H1 (cell line): ENCODE data around the gene GRIP1. TPM values are rescaled to one million over a fixed set of nuclear protein-coding genes. Genes with fewer than 3 reads are reported as not detected.

Experiments
- CTCF ChIA-PET: fragments of 300-600 bp; sonication (Branson Sonifier 250); formaldehyde crosslinking; loops from one replicate; lab custom pipeline; 2021; ENCODE audit not compliant: partially characterized antibody; lab: Charles Lee
- POLR2A ChIA-PET: fragments of 300-600 bp; sonication (Branson Sonifier 250); formaldehyde crosslinking; loops from one replicate; lab custom pipeline; 2021; ENCODE audit warnings: inconsistent platforms; ENCODE audit not compliant: partially characterized antibody; lab: Charles Lee
- DNase-seq, 2 experiments: peaks; one replicate each; pipeline versions ENCODE4 v3.0.0 to v3.0.0-alpha.2; 2010 to 2022; ENCODE audit warnings: low spot score in 2 of 2, low read depth in 1 of 2, mixed read lengths in 1 of 2
- FAIRE-seq: peaks from 2 replicates; lab custom pipeline; 2011; peaks lifted over from hg19 to GRCh38; lab: Jason Lieb, UNC
- H2AFZ ChIP-seq: 2 replicates; pipeline ENCODE4 v1.8.1; 2012; ENCODE audit warnings: low read length, inconsistent platforms
- H2AK5ac ChIP-seq: 2 replicates; pipeline ENCODE4 v1.6.1; 2013; ENCODE audit warnings: low read depth, low read length
- H2BK120ac ChIP-seq: replicated peaks from 2 replicates; pipeline ENCODE3; 2013; ENCODE audit warnings: low read depth, low read length, inconsistent platforms
- H2BK12ac ChIP-seq: 2 replicates; pipeline ENCODE4 v1.6.1; 2013; ENCODE audit warnings: low read depth, low read length
- H2BK15ac ChIP-seq: 2 replicates; pipeline ENCODE4 v1.6.1; 2013; ENCODE audit warnings: low read length
- H2BK20ac ChIP-seq: 2 replicates; pipeline ENCODE4 v1.6.1; 2013; ENCODE audit warnings: low read length
- H2BK5ac ChIP-seq: 2 replicates; pipeline ENCODE4 v1.6.1; 2013; ENCODE audit warnings: low read depth, low read length
- H3K14ac ChIP-seq: 2 replicates; pipeline ENCODE4 v1.6.1; 2013; ENCODE audit warnings: inconsistent platforms; ENCODE audit not compliant: insufficient read length
- H3K18ac ChIP-seq: 2 replicates; pipeline ENCODE4 v1.6.1; 2013; ENCODE audit warnings: low read length; ENCODE audit errors: extremely low read depth
- H3K23ac ChIP-seq: 2 replicates; pipeline ENCODE4 v1.6.1; 2013; ENCODE audit warnings: inconsistent platforms; ENCODE audit not compliant: insufficient read length
- H3K23me2 ChIP-seq: 2 replicates; pipeline ENCODE4 v1.6.1; 2013; ENCODE audit warnings: low read depth, low read length
- H3K27ac ChIP-seq: 2 replicates; pipeline ENCODE4 v1.6.1; 2011; ENCODE audit warnings: low read depth, low read length, inconsistent platforms
- H3K27me3 ChIP-seq, 4 experiments: replicated peaks in 1 of 4; 1 replicate in 1 of 4; 2 replicates in 3 of 4; pipeline versions ENCODE4 v1.6.1 to v1.8.1; 2011 to 2013; ENCODE audit warnings: low read length in 3 of 4, mild to moderate bottlenecking in 3 of 4, inconsistent platforms in 2 of 4, mixed read lengths in 2 of 4, moderate library complexity in 1 of 4; ENCODE audit not compliant: control insufficient read depth in 3 of 4, insufficient read depth in 3 of 4; ENCODE audit errors: extremely low read depth in 1 of 4
- H3K36me3 ChIP-seq, 4 experiments: 2 replicates each; pipeline versions ENCODE4 v1.6.1 to v1.8.1; 2011 to 2013; ENCODE audit warnings: mild to moderate bottlenecking in 4 of 4, low read length in 3 of 4, moderate library complexity in 2 of 4, control low read depth in 1 of 4, inconsistent platforms in 1 of 4; ENCODE audit not compliant: insufficient read depth in 4 of 4, control insufficient read depth in 2 of 4
- H3K4ac ChIP-seq: replicated peaks from 2 replicates; pipeline ENCODE3; 2013; ENCODE audit warnings: low read length, low read depth, mixed read lengths, inconsistent platforms; ENCODE audit not compliant: insufficient read length
- H3K4me1 ChIP-seq, 4 experiments: replicated peaks in 1 of 4; 1 replicate in 1 of 4; 2 replicates in 3 of 4; pipeline versions ENCODE4 v1.6.1 to v1.8.1; 2011 to 2013; ENCODE audit warnings: low read length in 3 of 4, inconsistent platforms in 2 of 4, mixed read lengths in 1 of 4; ENCODE audit not compliant: insufficient read depth in 4 of 4, control insufficient read depth in 3 of 4
- H3K4me2 ChIP-seq, 2 experiments: 2 replicates each; pipeline versions ENCODE4 v1.6.1 to v1.8.1; 2011 to 2013; ENCODE audit warnings: low read depth in 2 of 2, low read length in 2 of 2, control low read depth in 1 of 2, inconsistent platforms in 1 of 2, mild to moderate bottlenecking in 1 of 2; ENCODE audit not compliant: insufficient read depth in 1 of 2
- H3K4me3 ChIP-seq, 4 experiments: fragments of 200-600, 300-600 bp in 1 of 4; sonication (generic), shearing (Covaris generic), sonication (Bioruptor Twin) in 1 of 4; 2 replicates each; pipeline versions ENCODE4 v1.5.1 to v1.8.1; 2011 to 2016; ENCODE audit warnings: low read length in 4 of 4, low read depth in 3 of 4, control low read depth in 2 of 4, inconsistent platforms in 2 of 4, mild to moderate bottlenecking in 2 of 4, mixed read lengths in 1 of 4, moderate library complexity in 1 of 4; ENCODE audit not compliant: insufficient read depth in 2 of 4; ENCODE audit errors: extremely low read depth in 1 of 4
- H3K56ac ChIP-seq: replicated peaks from 2 replicates; pipeline ENCODE3; 2013; ENCODE audit warnings: low read depth, mild to moderate bottlenecking, mixed read lengths, low read length, inconsistent platforms; ENCODE audit not compliant: insufficient read length
- H3K79me1 ChIP-seq: 2 replicates; pipeline ENCODE4 v1.6.1; 2013; ENCODE audit warnings: low read depth, low read length, control low read depth
- H3K79me2 ChIP-seq, 2 experiments: 2 replicates each; pipeline versions ENCODE4 v1.6.1 to v1.8.1; 2012 to 2013; ENCODE audit warnings: low read length in 2 of 2, mild to moderate bottlenecking in 2 of 2, inconsistent platforms in 1 of 2; ENCODE audit not compliant: insufficient read depth in 2 of 2, control insufficient read depth in 1 of 2
- H3K9ac ChIP-seq, 4 experiments: replicated peaks in 1 of 4; 1 replicate in 1 of 4; 2 replicates in 3 of 4; pipeline versions ENCODE4 v1.6.1 to v1.8.1; 2011 to 2013; ENCODE audit warnings: low read depth in 3 of 4, low read length in 3 of 4, control low read depth in 2 of 4, mild to moderate bottlenecking in 2 of 4, moderate library complexity in 2 of 4, inconsistent platforms in 1 of 4; ENCODE audit errors: extremely low read depth in 1 of 4
- H3K9me3 ChIP-seq, 2 experiments: 2 replicates each; pipeline versions ENCODE4 v1.6.1 to v1.8.1; 2012 to 2013; ENCODE audit warnings: mild to moderate bottlenecking in 2 of 2, moderate library complexity in 2 of 2, control low read depth in 1 of 2, inconsistent platforms in 1 of 2, low read depth in 1 of 2, low read length in 1 of 2, mixed read lengths in 1 of 2; ENCODE audit not compliant: insufficient read depth in 2 of 2
- H4K20me1 ChIP-seq, 2 experiments: replicated peaks in 1 of 2; 2 replicates each; pipeline versions ENCODE3 to v1.8.1; 2011 to 2013; ENCODE audit warnings: inconsistent platforms in 2 of 2, low read length in 2 of 2, mild to moderate bottlenecking in 1 of 2; ENCODE audit not compliant: insufficient read depth in 2 of 2, control insufficient read depth in 1 of 2
- H4K5ac ChIP-seq: 2 replicates; pipeline ENCODE4 v1.6.1; 2013; ENCODE audit warnings: low read length, low read depth, mixed read lengths, inconsistent platforms; ENCODE audit not compliant: insufficient read length
- H4K8ac ChIP-seq: 2 replicates; pipeline ENCODE4 v1.8.0; 2013; ENCODE audit warnings: mild to moderate bottlenecking, moderate library complexity, low read length, inconsistent platforms; ENCODE audit not compliant: insufficient read depth; ENCODE audit errors: extremely low read depth
- H4K91ac ChIP-seq: replicated peaks from 2 replicates; pipeline ENCODE3; 2013; ENCODE audit warnings: low read length, mixed read lengths, inconsistent platforms; ENCODE audit not compliant: insufficient read length
- BCL11A ChIP-seq, 2 experiments: IDR thresholded peaks; one replicate each; pipeline ENCODE4 v1.6.1; 2011; ENCODE audit warnings: low read depth in 2 of 2, low read length in 2 of 2, mild to moderate bottlenecking in 2 of 2
- CTBP2 ChIP-seq: IDR thresholded peaks from 2 replicates; pipeline ENCODE4 v1.7.0; 2011; ENCODE audit warnings: borderline replicate concordance, mild to moderate bottlenecking, moderate library complexity, mixed read lengths, low read length; ENCODE audit not compliant: insufficient read depth, insufficient read length
- HDAC6 ChIP-seq: IDR thresholded peaks from one replicate; pipeline ENCODE4 v1.7.1; 2012; ENCODE audit warnings: low read depth, mild to moderate bottlenecking, inconsistent platforms, low read length, moderate library complexity
- JUN ChIP-seq: IDR thresholded peaks from 2 replicates; pipeline ENCODE4 v1.6.1; 2011; ENCODE audit warnings: low read depth, mild to moderate bottlenecking, improper control_type of control experiment, low read length
- KDM4A ChIP-seq: IDR thresholded peaks from one replicate; pipeline ENCODE4 v1.7.1; 2012; ENCODE audit warnings: low read depth, mild to moderate bottlenecking, moderate library complexity, low read length, inconsistent platforms; ENCODE audit not compliant: severe bottlenecking
- POU5F1 ChIP-seq: IDR thresholded peaks from 2 replicates; pipeline ENCODE4 v1.6.1; 2011; ENCODE audit warnings: low read depth, mild to moderate bottlenecking, low read length, moderate library complexity
- RXRA ChIP-seq: IDR thresholded peaks from 2 replicates; pipeline ENCODE4 v1.6.1; 2011; ENCODE audit warnings: low read depth, mild to moderate bottlenecking, low read length, moderate library complexity; ENCODE audit not compliant: insufficient read depth
- SIX5 ChIP-seq: IDR thresholded peaks from 2 replicates; pipeline ENCODE4 v1.6.1; 2011; ENCODE audit warnings: mild to moderate bottlenecking, low read depth, low read length
- SP2 ChIP-seq: IDR thresholded peaks from 2 replicates; pipeline ENCODE4 v1.6.1; 2012; ENCODE audit warnings: mild to moderate bottlenecking, low read length, inconsistent platforms
- WGBS, 2 experiments: shearing (Covaris generic) in 1 of 2; methylation state at CpG; one replicate each; pipeline versions ENCODE4 v1.1.6 to v1.1.7; 2013 to 2015; ENCODE audit warnings: low lambda C conversion rate in 2 of 2, mixed read lengths in 2 of 2, inconsistent platforms in 1 of 2, low coverage in 1 of 2, missing lambda C conversion rate in 1 of 2; ENCODE audit not compliant: insufficient replicate concordance in 2 of 2, insufficient coverage in 1 of 2, insufficient read length in 1 of 2; ENCODE audit errors: extremely low coverage in 1 of 2, missing lambda C conversion rate in 1 of 2; 5-methylcytosine and 5-hydroxymethylcytosine counted together
- polyA plus RNA-seq, 7 experiments: library from polyadenylated mRNA; depleted of rRNA in 3 of 7; stranded (reverse) in 5 of 7; unstranded in 2 of 7; fragments of >200 nt in 5 of 7; fragments of 200-250 nt in 2 of 7; gene quantifications; 1 replicate in 5 of 7; 2 replicates in 1 of 7; 4 replicates in 1 of 7; pipeline versions ENCODE4 v1.2.1 to v1.2.3, GENCODE V29; 2011 to 2013; ENCODE audit warnings: missing spikeins in 2 of 7, mixed read lengths in 2 of 7
- total RNA-seq: library from RNA; stranded (reverse); fragmentation: NEBNext Ultra II Directional; extraction: Animal tissue kit (Norgen Biotek cat#: 25700); gene quantifications from 2 replicates; pipeline ENCODE4 v1.2.1, GENCODE V29; 2021
- TF ChIP-seq, protein P1 (sequence below), 3 experiments: IDR thresholded peaks; 1 replicate in 2 of 3; 2 replicates in 1 of 3; pipeline versions ENCODE4 v1.5.1 to v1.6.1; 2011; ENCODE audit warnings: low read length in 3 of 3, mild to moderate bottlenecking in 3 of 3, inconsistent platforms in 2 of 3, low read depth in 1 of 3, moderate library complexity in 1 of 3; ENCODE audit not compliant: insufficient read depth in 1 of 3; ENCODE audit errors: control extremely low read depth in 1 of 3

The GRIP1 gene
- total and polyA plus RNA-seq, 2 of the 8 experiments (the other 6 are each of a cell fraction or from before 2014, with no cell fraction given): 4.5 to 27.3 TPM

DNA sequence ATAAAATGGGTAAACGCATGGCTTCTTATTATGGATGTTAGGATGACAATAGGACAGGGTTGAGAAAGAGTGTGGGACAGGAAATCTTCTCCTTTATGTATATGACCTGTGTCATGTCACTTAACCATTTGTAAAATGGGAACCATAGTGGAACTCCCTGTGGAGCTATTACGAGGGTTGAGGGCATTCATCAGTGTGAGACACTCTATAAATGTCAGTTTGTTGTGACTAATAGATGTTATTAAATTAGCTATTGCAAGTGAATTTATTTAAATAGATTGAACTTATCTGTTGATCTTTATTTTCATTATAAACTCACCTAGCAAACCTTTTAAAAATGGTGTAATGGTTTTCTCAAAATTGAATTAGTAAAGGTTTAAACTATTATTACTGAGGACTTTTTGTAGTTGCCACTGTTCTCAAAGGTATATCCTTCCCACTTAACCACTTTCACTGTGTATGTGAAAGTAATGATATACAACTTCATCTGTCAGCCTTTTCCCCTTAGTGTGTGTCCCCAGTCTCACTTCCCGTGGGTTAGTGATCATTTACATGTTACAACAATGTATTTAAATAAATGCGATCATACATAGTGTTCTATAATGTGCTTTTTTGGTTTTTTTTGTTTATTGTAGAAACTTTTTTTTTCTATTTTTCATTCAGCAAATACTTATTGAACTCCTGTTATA lies 359.5 kb downstream of the GRIP1 start:
- no peak overlapping the region for H2BK120ac ChIP-seq
- H2AK5ac ChIP-seq: no peak overlapping the region
- no peak overlapping the region for H2BK15ac ChIP-seq
- no peak overlapping the region for H3K4me3 ChIP-seq
- H3K4ac ChIP-seq: no peak overlapping the region
- ChIA-PET CTCF (no interaction called here), POLR2A (no interaction called here)
- FAIRE-seq: no peak
- no peaks in the 10 kb centered on the region for H3K4me1 ChIP-seq
- no peak overlapping the region for H3K9ac ChIP-seq
- DNase-seq: no peak
- WGBS, 2 experiments: 82% methylated on average over 4 of the region's 4 CpGs; no CpG with 5 or more reads in 1 of the 2 experiments
- H3K23ac ChIP-seq: no peak overlapping the region
- H3K79me1 ChIP-seq: no peaks in the 10 kb centered on the region
- H3K56ac ChIP-seq: no peak overlapping the region
- no peaks in the 10 kb centered on the region for H4K20me1 ChIP-seq
- H3K4me2 ChIP-seq: no peak overlapping the region
- peaks cover 0 to 18% (median 0%) of the 10 kb centered on the region in 4 experiments; a peak in 1 of 8 replicates for H3K36me3 ChIP-seq
- H3K18ac ChIP-seq: no peak overlapping the region
- no peak overlapping the region for H2BK5ac ChIP-seq
- no peaks in the 10 kb centered on the region for H3K9me3 ChIP-seq
- no peak overlapping the region for H3K27ac ChIP-seq
- no peak overlapping the region for H4K91ac ChIP-seq
- no peak overlapping the region for H3K14ac ChIP-seq
- no peak overlapping the region for H4K8ac ChIP-seq
- H3K27me3 ChIP-seq: no peaks in the 10 kb centered on the region
- H2AFZ ChIP-seq: no peak overlapping the region
- no peaks in the 10 kb centered on the region for H3K79me2 ChIP-seq
- no peak overlapping the region for H2BK20ac ChIP-seq
- no peak overlapping the region for H2BK12ac ChIP-seq
- H4K5ac ChIP-seq: no peak overlapping the region
- no peaks in the 10 kb centered on the region for H3K23me2 ChIP-seq
- TF ChIP-seq JUN: no peak
- no peak for TF ChIP-seq POU5F1
- no peak for TF ChIP-seq RXRA
- TF ChIP-seq SP2: no peak
- TF ChIP-seq HDAC6: no peak
- TF ChIP-seq, protein P1, sequence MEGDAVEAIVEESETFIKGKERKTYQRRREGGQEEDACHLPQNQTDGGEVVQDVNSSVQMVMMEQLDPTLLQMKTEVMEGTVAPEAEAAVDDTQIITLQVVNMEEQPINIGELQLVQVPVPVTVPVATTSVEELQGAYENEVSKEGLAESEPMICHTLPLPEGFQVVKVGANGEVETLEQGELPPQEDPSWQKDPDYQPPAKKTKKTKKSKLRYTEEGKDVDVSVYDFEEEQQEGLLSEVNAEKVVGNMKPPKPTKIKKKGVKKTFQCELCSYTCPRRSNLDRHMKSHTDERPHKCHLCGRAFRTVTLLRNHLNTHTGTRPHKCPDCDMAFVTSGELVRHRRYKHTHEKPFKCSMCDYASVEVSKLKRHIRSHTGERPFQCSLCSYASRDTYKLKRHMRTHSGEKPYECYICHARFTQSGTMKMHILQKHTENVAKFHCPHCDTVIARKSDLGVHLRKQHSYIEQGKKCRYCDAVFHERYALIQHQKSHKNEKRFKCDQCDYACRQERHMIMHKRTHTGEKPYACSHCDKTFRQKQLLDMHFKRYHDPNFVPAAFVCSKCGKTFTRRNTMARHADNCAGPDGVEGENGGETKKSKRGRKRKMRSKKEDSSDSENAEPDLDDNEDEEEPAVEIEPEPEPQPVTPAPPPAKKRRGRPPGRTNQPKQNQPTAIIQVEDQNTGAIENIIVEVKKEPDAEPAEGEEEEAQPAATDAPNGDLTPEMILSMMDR (IDR thresholded peaks at IDR 0.05; ENCODE audit: control extremely low read depth in 1 of 3, insufficient read depth in 1 of 3, low read depth in 1 of 3, low read length in 3 of 3): no peak
- TF ChIP-seq BCL11A (IDR thresholded peaks at IDR 0.05; ENCODE audit: low read depth in 2 of 2, low read length in 2 of 2): no peak
- TF ChIP-seq SIX5: no peak
- no peak for TF ChIP-seq KDM4A
- TF ChIP-seq CTBP2: no peak
